Kidney epithelial cell (primary cell): ENCODE data around the gene RIMS1. TPM values are rescaled to one million over a fixed set of nuclear protein-coding genes. Genes with fewer than 3 reads are reported as not detected.
"Not testable (repeated sequence)": the region's sequence is repeated elsewhere in the genome, so short reads cannot be mapped to it uniquely, and the experiment has no call there.

Experiments used
- DNase-seq: peaks from one replicate; pipeline ENCODE4 v3.0.0-alpha.2; 2010; ENCODE audit warnings: low read depth
- H3K27me3 ChIP-seq: 2 replicates; pipeline ENCODE4 v1.6.0; 2011; ENCODE audit warnings: low read length; ENCODE audit not compliant: control insufficient read depth, insufficient read depth
- H3K36me3 ChIP-seq: 2 replicates; pipeline ENCODE4 v1.5.1; 2011; ENCODE audit warnings: low read length; ENCODE audit not compliant: control insufficient read depth, insufficient read depth
- H3K4me3 ChIP-seq: 2 replicates; pipeline ENCODE4 v1.5.1; 2011; ENCODE audit warnings: low read depth, mild to moderate bottlenecking, control low read depth, low read length
- CTCF ChIP-seq: IDR thresholded peaks from 2 replicates; pipeline ENCODE4 v1.5.1; 2011; ENCODE audit warnings: mild to moderate bottlenecking, moderate library complexity, low read length, control low read depth, inconsistent platforms; ENCODE audit not compliant: insufficient read depth, poor library complexity, severe bottlenecking
- total RNA-seq: library from RNA; depleted of rRNA; stranded (reverse); fragments of >200 nt; gene quantifications from 2 replicates; pipeline ENCODE4 v1.2.3, GENCODE V29; 2015

Gene RIMS1
- total RNA-seq, 1 donor from 2014 or later, result 0.38 TPM

GRCh38 chr6:71982389-71982788, 96.0 kb downstream of the RIMS1 start:
- no peak for DNase-seq
- no peak for TF ChIP-seq CTCF
- H3K27me3 ChIP-seq, result no peaks in the 10 kb centered on the region
- H3K36me3 ChIP-seq, result no peaks in the 10 kb centered on the region
- no peak overlapping the region for H3K4me3 ChIP-seq

- Histone ChIP-seq H3K27me3 (no peaks in the 10 kb centered on the region), H3K4me3 (no peak overlapping the region), H3K36me3 (no peaks in the 10 kb centered on the region)
- no peak for DNase-seq
- TF ChIP-seq CTCF, result no peak
Measured at GRCh38 chr6:71983131-71983530, 96.8 kb downstream of the RIMS1 start.

- Histone ChIP-seq H3K36me3 (no peaks in the 10 kb centered on the region), H3K4me3 (no peak overlapping the region), H3K27me3 (no peaks in the 10 kb centered on the region)
- no peak for DNase-seq
- no peak for TF ChIP-seq CTCF
Measured at GRCh38 chr6:71994705-71995271, 108.4 kb downstream of the RIMS1 start.

- no peak for DNase-seq
- Histone ChIP-seq H3K27me3 (no peaks in the 10 kb centered on the region), H3K36me3 (no peaks in the 10 kb centered on the region), H3K4me3 (no peak overlapping the region)
- TF ChIP-seq CTCF, result no peak
Measured at GRCh38 chr6:71997341-71997740, 111.0 kb downstream of the RIMS1 start.

- no peak for TF ChIP-seq CTCF
- Histone ChIP-seq H3K27me3 (no peaks in the 10 kb centered on the region), H3K4me3 (no peak overlapping the region), H3K36me3 (no peaks in the 10 kb centered on the region)
- no peak for DNase-seq
Measured at GRCh38 chr6:72002415-72002814, 116.1 kb downstream of the RIMS1 start.

GRCh38 chr6:72006591-72006990, 120.2 kb downstream of the RIMS1 start:
- H3K4me3 ChIP-seq, H3K27me3 ChIP-seq, DNase-seq, H3K36me3 ChIP-seq: not testable (repeated sequence)
